HG02973 (cell line): ENCODE measurements around the gene HDLBP.

ENCODE experiments used
- ATAC-seq: cut with Tn5 transposase; IDR thresholded peaks from one replicate; pipeline ENCODE4 v1.9.1; 2021; ENCODE audit warnings: moderate library complexity; ENCODE audit not compliant: unreplicated experiment

Gene HDLBP

GRCh38 chr2:241275504-241275903, 40.0 kb downstream of the HDLBP start:
- no peak for ATAC-seq

- ATAC-seq: no peak
Observed at GRCh38 chr2:241274127-241274526, 41.3 kb downstream of the HDLBP start.

- ATAC-seq: no peak
Observed at GRCh38 chr2:241273210-241274020, 42.1 kb downstream of the HDLBP start.

- ATAC-seq: peak; percentile 44
Observed at GRCh38 chr2:241272303-241273209, 42.9 kb downstream of the HDLBP start.

- ATAC-seq: peak; percentile 40
Observed at GRCh38 chr2:241271706-241272302, 43.7 kb downstream of the HDLBP start.

- no peak for ATAC-seq
Observed at GRCh38 chr2:241270531-241270930, 44.9 kb downstream of the HDLBP start.

GRCh38 chr2:241269707-241270520, 45.6 kb downstream of the HDLBP start:
- no peak for ATAC-seq

- ATAC-seq: no peak
Observed at GRCh38 chr2:241268716-241269445, 46.6 kb downstream of the HDLBP start.

- no peak for ATAC-seq
Observed at GRCh38 chr2:241268306-241268705, 47.2 kb downstream of the HDLBP start.

GRCh38 chr2:241267249-241268067, 48.0 kb downstream of the HDLBP start:
- ATAC-seq: no peak

- no peak for ATAC-seq
Observed at GRCh38 chr2:241265506-241265905, 50.0 kb downstream of the HDLBP start.

- ATAC-seq: no peak
Observed at GRCh38 chr2:241263061-241263460, 52.4 kb downstream of the HDLBP start.

GRCh38 chr2:241261628-241262027, 53.8 kb downstream of the HDLBP start:
- no peak for ATAC-seq

- no peak for ATAC-seq
Observed at GRCh38 chr2:241260911-241261310, 54.6 kb downstream of the HDLBP start.

- no peak for ATAC-seq
Observed at GRCh38 chr2:241258505-241259280, 56.8 kb downstream of the HDLBP start.

GRCh38 chr2:241257419-241258032, 57.9 kb downstream of the HDLBP start:
- ATAC-seq: no peak

GRCh38 chr2:241256168-241256545, 59.3 kb downstream of the HDLBP start:
- no peak for ATAC-seq
